K562 (cell line): ENCODE results near the gene TUBGCP6. TPM values are rescaled to one million over a fixed set of nuclear protein-coding genes. Genes with fewer than 3 reads are reported as not detected.

Source experiments
- ATAC-seq: fragments of 200-7000 bp; cut with Tn5 transposase; 3 replicates; pipeline ENCODE4 v1.9.1; 2020; ENCODE audit warnings: moderate library complexity
- BruUV-seq: library from RNA; stranded (reverse); fragments of 400-500 nt; replicated peaks from 2 replicates; lab custom pipeline; 2021; lab: Mats Ljungman, UMichigan
- CTCF ChIA-PET: fragments of 300-600 bp; formaldehyde crosslinking; extraction: SDS; loops from one replicate; lab custom pipeline; 2021; ENCODE audit warnings: low intra/inter-chr PET ratio; lab: Yijun Ruan, JAX
- POLR2A ChIA-PET: fragments of 300-600, 350-650 bp; sonication (Branson Sonifier 250); formaldehyde crosslinking; extraction: SDS; loops from one replicate; lab custom pipeline; 2021; ENCODE audit warnings: antibody characterized with exemption, inconsistent platforms; lab: Yijun Ruan, JAX
- DNase-seq, 4 experiments: peaks; one replicate each; pipeline versions ENCODE4 v3.0.0 to v3.0.0-alpha.2; 2011 to 2018; ENCODE audit warnings: low spot score in 3 of 4, mixed read lengths in 3 of 4; ENCODE audit errors: extremely low read depth in 1 of 4
- FAIRE-seq: peaks from 2 replicates; lab custom pipeline; 2011; peaks lifted over from hg19 to GRCh38; lab: Jason Lieb, UNC
- H2AFZ ChIP-seq: 2 replicates; pipeline ENCODE4 v1.6.0; 2011; ENCODE audit warnings: low read depth, low read length, control low read depth, inconsistent platforms
- H3K27ac ChIP-seq: fragments of 200-600 bp; 3 replicates; pipeline ENCODE4 v1.8.0; 2011; ENCODE audit warnings: low read depth, mild to moderate bottlenecking, control low read depth, inconsistent platforms, low read length, moderate library complexity, mixed read lengths; ENCODE audit errors: extremely low read depth
- H3K27me3 ChIP-seq, 2 experiments: fragments of 300-600 bp in 1 of 2; 2 replicates in 1 of 2; 3 replicates in 1 of 2; pipeline versions ENCODE4 v1.6.0 to v1.8.0; 2011; ENCODE audit warnings: inconsistent platforms in 2 of 2, low read length in 2 of 2, mild to moderate bottlenecking in 1 of 2, mixed read lengths in 1 of 2, moderate library complexity in 1 of 2; ENCODE audit not compliant: control insufficient read depth in 2 of 2, insufficient read depth in 2 of 2
- H3K36me3 ChIP-seq: fragments of 300-600 bp; 3 replicates; pipeline ENCODE4 v1.8.0; 2011; ENCODE audit warnings: mild to moderate bottlenecking, low read length, inconsistent platforms; ENCODE audit not compliant: control insufficient read depth, insufficient read depth
- H3K4me1 ChIP-seq, 2 experiments: fragments of 200-600 bp in 1 of 2; replicated peaks in 1 of 2; 2 replicates in 1 of 2; 3 replicates in 1 of 2; pipeline versions ENCODE4 v1.5.1 to v1.8.0; 2011; ENCODE audit warnings: inconsistent platforms in 2 of 2, low read length in 2 of 2, mild to moderate bottlenecking in 1 of 2, mixed read lengths in 1 of 2, moderate library complexity in 1 of 2; ENCODE audit not compliant: control insufficient read depth in 2 of 2, insufficient read depth in 2 of 2
- H3K4me2 ChIP-seq: 2 replicates; pipeline ENCODE4 v1.6.1; 2011; ENCODE audit warnings: low read length, control low read depth, inconsistent platforms, mixed read lengths; ENCODE audit not compliant: insufficient read depth
- H3K4me3 ChIP-seq: fragments of 200-600 bp; sonication (generic), shearing (Covaris generic); 2 replicates; pipeline ENCODE4 v1.5.1; 2016; ENCODE audit warnings: control low read depth, inconsistent platforms
- H3K79me2 ChIP-seq: fragments of 200-600 bp; 3 replicates; pipeline ENCODE4 v1.8.0; 2011; ENCODE audit warnings: low read length, inconsistent platforms; ENCODE audit not compliant: control insufficient read depth, insufficient read depth
- H3K9ac ChIP-seq, 2 experiments: 2 replicates each; pipeline versions ENCODE4 v1.6.0 to v1.6.1; 2011; ENCODE audit warnings: low read depth in 2 of 2, low read length in 2 of 2, control low read depth in 1 of 2, inconsistent platforms in 1 of 2, mild to moderate bottlenecking in 1 of 2, mixed read lengths in 1 of 2; ENCODE audit not compliant: insufficient read depth in 1 of 2
- H3K9me1 ChIP-seq: one replicate; pipeline ENCODE4 v1.6.0; 2011; ENCODE audit warnings: inconsistent platforms, mild to moderate bottlenecking, low read length, moderate library complexity; ENCODE audit not compliant: control insufficient read depth, insufficient read depth
- H3K9me3 ChIP-seq: replicated peaks from 2 replicates; pipeline ENCODE4 v1.5.1; 2011; ENCODE audit warnings: low read depth, low read length, inconsistent platforms; ENCODE audit not compliant: control insufficient read depth, insufficient read depth
- H4K20me1 ChIP-seq: replicated peaks from 2 replicates; pipeline ENCODE4 v1.6.1; 2011; ENCODE audit warnings: low read length, inconsistent platforms, mixed read lengths; ENCODE audit not compliant: control insufficient read depth, insufficient read depth
- CHD1 ChIP-seq: fragments of 200-600 bp; sonication (generic); IDR thresholded peaks from one replicate; pipeline ENCODE4 v1.6.1; 2012; ENCODE audit warnings: mild to moderate bottlenecking, moderate library complexity, low read length, inconsistent platforms
- ZBTB33 ChIP-seq: sonication (generic); formaldehyde crosslinking; IDR thresholded peaks from 2 replicates; pipeline ENCODE4 v1.8.1; 2023; ENCODE audit warnings: mild to moderate bottlenecking, missing genetic modification reagents
- WGBS: fragments of 100-300 bp; shearing (Covaris generic); methylation state at CpG from one replicate; pipeline ENCODE4 v1.1.6; 2016; ENCODE audit warnings: low coverage, mixed read lengths; ENCODE audit not compliant: insufficient coverage; ENCODE audit errors: missing lambda C conversion rate; 5-methylcytosine and 5-hydroxymethylcytosine counted together
- in situ Hi-C: fragments of 300-500 bp; cut with MboI; formaldehyde crosslinking; loops from 4 replicates; pipeline ENCODE4 v1.15.0; 2018; ENCODE audit warnings: inconsistent platforms, mixed read lengths
- intact Hi-C: fragments of 100-400 bp; cut with micrococcal nuclease; formaldehyde crosslinking; loops from 2 replicates; pipeline ENCODE4 v1.14.2; 2022
- polyA plus RNA-seq, 8 experiments: library from polyadenylated mRNA; depleted of rRNA in 4 of 8; stranded (reverse) in 5 of 8; unstranded in 3 of 8; fragments of >200 nt; fragmentation: Nextera tagmentation in 2 of 8; fragmentation: Illumina TruSeq in 1 of 8; extraction: Ambion mirVana in 2 of 8; extraction: Trizol in 1 of 8; gene quantifications; 2 replicates each; pipeline versions ENCODE4 v1.2.1 to v1.2.3, GENCODE V29; 2011 to 2014; ENCODE audit warnings: inconsistent platforms in 1 of 8, missing spikeins in 1 of 8
- total RNA-seq, 7 experiments: library from RNA; depleted of rRNA in 6 of 7; stranded (reverse); fragments of >200 nt in 6 of 7; fragmentation: Illumina TruSeq in 2 of 7; extraction: Trizol in 2 of 7; gene quantifications; 2 replicates each; pipeline versions ENCODE4 v1.2.1 to v1.2.3, GENCODE V29; 2011 to 2021; ENCODE audit warnings: low replicate concordance in 1 of 7

TUBGCP6 gene
- total and polyA plus RNA-seq, 9 of the 15 experiments (the other 6 are each of a cell fraction or from before 2014, with no cell fraction given) = 0.76 to 33.0 (median 10.1) TPM

GRCh38 chr22:50266994-50267393, 22.2 kb upstream of the TUBGCP6 start:
- Histone ChIP-seq H2AFZ (no peak overlapping the region), H3K36me3 (0 out of 3 replicates have a peak, but pooled peaks cover 3% of the 10 kb centered on the region), H3K4me3 (no peak overlapping the region), H3K9me3 (no peaks in the 10 kb centered on the region), H3K4me1 (peaks cover 20 to 84% of the 10 kb centered on the region in 2 experiments; a peak in 4 of 5 replicates), H3K27ac (no peak overlapping the region), H3K79me2 (no peaks in the 10 kb centered on the region; the same call in 2 of the 3 replicates), H3K27me3 (no peaks in the 10 kb centered on the region), H4K20me1 (no peaks in the 10 kb centered on the region), H3K9ac (no peak overlapping the region), H3K9me1 (no peaks in the 10 kb centered on the region), H3K4me2 (no peak overlapping the region)
- peak; percentile 51; the same call in 1 of the 2 replicates for TF ChIP-seq ZBTB33 (CRISPR knock-in tag)
- TF ChIP-seq CHD1 = no peak
- intact Hi-C loops (no loop called here), in situ Hi-C loops (no loop called here)
- DNase-seq (no peak), ATAC-seq (no peak), FAIRE-seq (no peak)
- CTCF ChIA-PET = no interaction called here
- WGBS = 94% methylated on average over 17 of the region's 37 CpGs
- BruUV-seq = no TSS peak
- POLR2A ChIA-PET = interaction anchor here (1.2 kb wide), 1 partner anchor 15 kb away, joined by 4 read pairs; no protein-coding TSS in a partner anchor
